ENCODE results near the gene GRIFIN. TPM values are rescaled to one million over a fixed set of nuclear protein-coding genes. Genes with fewer than 3 reads are reported as not detected.
"Not testable (repeated sequence)": the region's sequence is repeated elsewhere in the genome, so short reads cannot be mapped to it uniquely, and the experiment has no call there.

The GRIFIN gene
- total RNA-seq, 1 experiment from 2014 or later, result not detected

DNA sequence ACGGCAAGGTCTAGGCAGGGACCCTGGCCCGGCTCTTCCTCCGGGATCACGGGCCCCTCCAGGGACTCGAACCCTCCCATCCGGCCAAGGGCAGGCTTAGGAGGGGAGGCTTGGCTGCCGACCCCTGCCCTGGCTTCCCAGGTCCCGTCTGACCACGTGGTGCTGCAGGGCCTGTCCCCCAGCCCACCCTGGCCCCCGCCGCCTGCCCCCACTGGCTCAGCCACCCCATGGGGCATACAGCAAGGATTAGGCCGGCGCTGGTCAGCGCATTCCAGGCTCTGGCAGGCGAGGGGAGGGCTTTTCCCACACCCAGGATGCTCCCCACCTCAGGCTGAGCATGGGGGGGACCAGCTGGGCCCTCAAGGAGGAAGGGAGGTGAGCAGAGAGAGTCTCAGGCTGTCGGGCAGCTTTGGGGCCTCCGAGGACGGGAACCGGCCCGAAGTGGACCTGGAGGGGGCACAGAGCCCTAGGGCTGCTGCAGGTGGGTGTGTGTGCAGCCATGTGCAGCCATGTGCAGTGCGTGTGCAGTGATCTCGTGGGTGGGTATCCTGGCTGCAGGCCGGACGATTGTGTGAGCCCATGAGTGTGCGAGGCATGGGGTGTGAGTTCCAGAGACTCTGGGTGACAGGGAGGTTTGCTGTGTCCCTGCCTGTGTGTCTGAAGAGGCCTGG lies 713 bp upstream of the GRIFIN start:
- Histone ChIP-seq H3K27me3 (no peaks in the 10 kb centered on the region), H3K4me3 (no peak overlapping the region), H3K9me3 (no peaks in the 10 kb centered on the region), H3K36me3 (no peaks in the 10 kb centered on the region)
- DNase-seq, result no peak

- Histone ChIP-seq H3K36me3 (no peaks in the 10 kb centered on the region), H3K27me3 (no peaks in the 10 kb centered on the region)
- DNase-seq, result no peak
Observed at GRCh38 chr7:2475678-2476015, 551 bp downstream of the GRIFIN start.

DNA sequence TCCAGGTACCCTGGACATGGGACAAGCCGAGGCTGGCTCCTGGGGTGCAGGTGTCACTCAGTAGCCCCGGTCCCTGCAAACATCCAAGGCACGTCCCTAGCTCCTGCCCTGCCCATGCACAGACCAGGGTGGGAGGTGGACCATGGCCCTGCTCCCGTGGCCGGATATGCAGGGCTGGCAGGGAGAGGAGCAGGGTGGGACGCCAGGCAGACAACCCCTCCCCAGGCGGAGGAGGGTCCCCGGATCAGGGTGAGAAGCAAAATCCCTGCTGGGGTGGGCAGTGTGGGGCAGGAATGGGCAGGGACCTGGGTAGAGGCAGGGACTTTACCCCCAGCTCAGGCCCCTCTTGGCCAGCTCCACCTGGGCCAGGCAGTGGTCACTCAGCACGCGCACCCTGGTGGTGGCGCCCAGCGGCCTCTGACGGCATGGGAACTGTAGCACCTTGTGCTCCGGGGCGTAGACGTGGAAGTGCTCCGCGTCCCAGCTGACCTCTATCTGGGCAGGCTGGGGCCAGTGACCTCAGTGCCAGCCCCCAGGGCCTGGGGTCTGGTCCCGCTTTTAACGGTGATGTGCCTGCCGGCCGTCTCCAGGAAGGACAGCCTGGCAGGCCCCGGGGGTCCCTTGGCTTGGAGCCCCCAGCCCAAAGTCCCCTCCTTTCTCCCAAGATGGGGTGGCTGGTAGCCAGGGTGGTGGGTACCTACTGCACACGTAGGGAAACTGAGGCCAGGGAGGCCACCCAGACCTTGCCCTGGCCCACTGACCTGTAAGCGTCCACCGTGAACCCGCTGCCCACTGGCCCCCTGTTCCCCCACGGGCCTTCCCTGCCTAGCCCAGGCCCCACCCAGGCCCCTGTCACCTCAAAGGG lies 1.2 kb downstream of the GRIFIN start:
- H3K27me3 ChIP-seq, result no peaks in the 10 kb centered on the region
- no peak overlapping the region for H3K4me3 ChIP-seq
- no peaks in the 10 kb centered on the region for H3K36me3 ChIP-seq
- no peaks in the 10 kb centered on the region for H3K9me3 ChIP-seq
- no peak for DNase-seq

More at GRCh38 chr7:2475678-2476015, 551 bp downstream of the GRIFIN start:
- Histone ChIP-seq H3K9me3 (no peaks in the 10 kb centered on the region), H3K4me3 (no peak overlapping the region)

DNA sequence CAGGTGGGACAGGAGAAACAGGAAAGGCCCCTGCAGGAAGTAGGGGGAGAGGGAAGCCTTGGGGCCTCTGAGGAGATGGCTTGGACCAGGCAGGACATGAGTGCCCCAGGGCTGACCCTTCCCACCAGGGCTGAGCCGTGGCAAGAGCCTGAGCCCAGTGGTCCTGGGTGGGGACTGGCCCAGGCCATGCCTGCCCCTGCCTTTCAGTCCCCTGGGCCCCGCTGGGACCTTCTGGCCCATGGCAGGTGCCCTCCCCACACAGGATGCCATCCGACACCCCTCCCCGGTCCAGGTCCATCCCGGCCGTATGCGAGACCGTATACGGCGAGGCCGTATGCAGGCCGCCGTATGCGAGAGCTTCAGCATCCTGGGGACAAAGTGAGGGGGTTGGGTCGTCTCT lies 2.0 kb downstream of the GRIFIN start:
- no peaks in the 10 kb centered on the region for H3K36me3 ChIP-seq
- no peaks in the 10 kb centered on the region for H3K27me3 ChIP-seq
- DNase-seq, result no peak
- H3K4me3 ChIP-seq, result no peak overlapping the region
- no peaks in the 10 kb centered on the region for H3K9me3 ChIP-seq

DNA sequence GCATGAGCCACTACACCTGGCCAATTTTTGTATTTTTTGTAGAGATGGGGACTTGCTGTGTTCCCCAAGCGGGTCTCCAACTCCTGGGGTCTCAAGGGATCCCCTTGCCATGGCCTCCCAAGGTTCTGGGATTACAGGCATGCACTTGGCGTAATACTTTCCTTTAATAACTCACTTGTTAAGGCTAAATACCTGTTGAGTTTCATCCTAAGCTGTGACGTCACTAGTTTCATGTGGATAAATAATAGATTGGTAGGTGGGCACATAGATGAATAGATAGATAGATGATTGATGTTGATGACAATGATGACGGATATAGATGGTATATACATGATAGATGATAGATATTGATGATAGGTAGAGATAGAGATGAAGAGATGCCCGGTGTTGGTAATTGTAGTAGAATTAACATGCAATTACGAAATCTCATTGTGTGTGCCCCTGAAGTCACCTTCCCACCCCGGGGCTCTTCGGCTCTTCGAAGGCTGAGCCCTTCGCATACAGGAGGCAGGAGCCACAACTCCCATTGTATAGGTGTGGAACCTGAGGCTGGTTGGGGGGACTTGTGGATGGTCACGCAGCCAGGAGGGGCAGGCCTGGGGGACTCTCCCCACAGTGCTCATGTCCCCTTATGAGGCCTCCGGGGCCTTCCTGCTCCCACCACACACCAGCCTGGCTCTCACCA lies 2.6 kb downstream of the GRIFIN start:
- no peaks in the 10 kb centered on the region for H3K9me3 ChIP-seq
- no peaks in the 10 kb centered on the region for H3K36me3 ChIP-seq
- H3K4me3 ChIP-seq, result no peak overlapping the region
- no peaks in the 10 kb centered on the region for H3K27me3 ChIP-seq
- no peak for DNase-seq

DNA sequence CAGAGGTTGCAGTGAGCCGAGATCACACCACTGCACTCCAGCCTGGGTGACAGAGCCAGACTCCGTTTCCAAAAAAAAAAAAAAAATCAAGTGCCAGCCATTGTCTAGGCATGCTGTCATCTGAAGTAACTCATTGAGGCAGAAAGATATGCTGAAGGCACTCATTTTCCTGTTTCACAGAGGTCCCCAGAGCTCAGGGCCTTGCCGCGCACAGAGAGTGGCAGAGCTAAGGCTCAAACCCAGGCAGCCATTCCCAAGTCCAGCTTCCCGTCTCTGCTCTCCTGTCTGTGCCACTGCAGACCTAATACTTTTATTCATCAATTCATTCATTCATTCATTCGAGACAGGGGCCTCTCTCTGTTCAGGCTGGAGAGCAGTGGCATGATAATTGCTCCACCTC lies 3.5 kb downstream of the GRIFIN start:
- no peaks in the 10 kb centered on the region for H3K27me3 ChIP-seq
- H3K36me3 ChIP-seq, result no peaks in the 10 kb centered on the region
- no peak overlapping the region for H3K4me3 ChIP-seq
- no peaks in the 10 kb centered on the region for H3K9me3 ChIP-seq
- no peak for DNase-seq

DNA sequence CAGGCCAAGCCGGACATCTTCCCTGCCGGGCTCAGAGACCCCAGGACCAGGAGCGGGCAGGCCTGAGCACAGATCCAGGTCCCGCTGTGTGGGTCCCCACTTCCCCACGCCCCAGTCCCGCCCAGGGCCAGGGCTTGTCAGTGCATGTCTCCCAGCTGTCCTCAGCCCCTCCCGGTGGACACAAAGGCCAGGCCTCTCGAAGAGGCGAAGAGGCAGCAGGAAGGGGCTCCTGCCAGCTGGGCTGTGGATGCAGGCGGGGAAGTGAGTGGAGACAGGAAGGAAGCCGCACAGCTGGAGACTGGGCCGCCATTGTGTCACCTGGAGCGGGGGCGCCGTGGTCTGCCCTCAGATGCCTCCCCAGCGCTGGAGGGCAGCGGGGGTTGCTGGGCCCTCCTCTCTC lies 4.8 kb downstream of the GRIFIN start:
- no peaks in the 10 kb centered on the region for H3K9me3 ChIP-seq

GRCh38 chr7:2471022-2471329 lies 5.2 kb downstream of the GRIFIN start:
- DNase-seq, result peak; percentile 49
- no peaks in the 10 kb centered on the region for H3K9me3 ChIP-seq
- H3K36me3 ChIP-seq, result no peaks in the 10 kb centered on the region

More for the DNA sequence above, 4.8 kb downstream of the GRIFIN start:
- H3K4me3 ChIP-seq, result no peak overlapping the region
- DNase-seq, result peak; percentile 26
- no peaks in the 10 kb centered on the region for H3K36me3 ChIP-seq
- no peaks in the 10 kb centered on the region for H3K27me3 ChIP-seq

DNA sequence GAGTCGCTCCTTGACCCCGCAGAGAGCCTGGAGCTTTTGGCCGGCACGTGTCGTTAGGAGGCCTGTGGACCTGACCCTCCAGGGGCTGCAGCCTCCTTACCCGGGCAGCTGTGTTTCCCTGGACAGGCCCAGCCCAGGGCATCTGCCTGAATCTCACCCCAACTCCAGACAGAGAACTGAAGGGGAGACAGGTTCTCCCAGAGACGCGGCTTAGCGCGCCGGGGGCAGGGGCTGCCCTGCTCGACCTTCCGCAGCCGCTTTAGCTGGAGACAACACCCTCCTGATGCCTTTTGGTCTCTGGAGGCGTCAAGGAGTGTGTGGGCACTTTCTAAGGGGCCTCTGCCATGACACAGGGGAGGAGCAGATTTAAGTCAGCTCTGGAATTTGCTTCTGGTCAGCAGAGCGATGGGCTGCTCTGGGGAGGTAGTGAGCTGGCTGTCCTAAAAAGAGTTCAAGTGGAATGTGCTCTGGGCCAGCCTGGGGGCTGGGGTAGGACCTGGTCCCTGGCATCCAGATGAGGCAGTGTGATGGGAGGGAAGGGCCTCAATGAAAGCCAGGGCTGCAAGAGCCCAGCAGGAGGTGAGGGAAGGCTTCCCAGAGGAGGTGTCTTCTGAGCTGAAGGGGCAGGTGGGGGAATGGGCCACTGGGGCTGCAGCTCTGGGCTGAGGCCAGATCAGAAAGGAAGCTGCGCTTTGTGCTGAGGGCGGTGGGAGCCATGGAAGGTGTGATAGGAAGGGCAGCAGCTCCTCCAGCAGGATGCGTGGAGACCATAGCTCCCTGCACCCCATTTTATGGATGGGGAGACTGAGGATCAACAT lies 5.8 kb downstream of the GRIFIN start:
- no peaks in the 10 kb centered on the region for H3K9me3 ChIP-seq
- no peaks in the 10 kb centered on the region for H3K36me3 ChIP-seq
- H3K27me3 ChIP-seq, result no peaks in the 10 kb centered on the region
- no peak overlapping the region for H3K4me3 ChIP-seq
- no peak for DNase-seq

More at GRCh38 chr7:2471022-2471329, 5.2 kb downstream of the GRIFIN start:
- Histone ChIP-seq H3K27me3 (no peaks in the 10 kb centered on the region), H3K4me3 (no peak overlapping the region)

DNA sequence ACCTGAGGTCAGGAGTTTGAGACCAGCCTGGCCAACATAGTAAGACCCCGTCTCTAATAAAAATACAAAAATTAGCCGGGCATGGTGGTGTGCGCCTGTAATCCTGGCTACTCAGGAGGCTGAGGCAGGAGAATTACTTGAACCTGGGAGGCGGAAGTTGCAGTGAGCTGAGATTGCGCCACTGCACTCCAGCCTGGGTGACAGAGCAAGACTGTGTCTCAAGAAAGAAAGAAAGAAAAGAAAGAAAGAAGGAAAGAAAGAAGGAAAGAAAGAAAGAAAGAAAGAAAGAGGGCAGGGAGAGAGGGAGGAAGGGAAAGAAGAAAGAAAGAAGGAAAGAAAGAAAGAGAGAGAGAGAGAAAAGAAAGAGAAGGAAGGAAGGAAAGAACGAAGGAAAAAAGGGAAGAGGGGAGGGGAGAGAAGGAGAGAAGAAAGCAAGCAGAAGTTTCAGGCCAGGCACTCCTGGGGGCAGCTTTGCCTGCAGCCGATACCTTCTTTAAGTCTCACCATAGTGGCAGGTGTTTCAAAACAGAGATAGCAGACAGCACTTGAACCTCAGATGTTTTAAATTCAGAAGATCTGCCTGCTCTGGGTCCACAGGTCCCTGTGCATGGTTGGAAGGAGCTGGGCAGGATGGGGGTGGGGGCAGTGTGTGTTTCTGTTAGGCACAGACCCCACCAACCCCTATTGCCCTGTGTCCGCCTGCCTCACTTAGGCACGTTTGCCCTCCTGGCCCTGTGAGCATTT lies 6.6 kb downstream of the GRIFIN start:
- not testable (repeated sequence) for DNase-seq, H3K27me3 ChIP-seq, H3K9me3 ChIP-seq, H3K36me3 ChIP-seq, H3K4me3 ChIP-seq

GRCh38 chr7:2468227-2468626 lies 8.0 kb downstream of the GRIFIN start:
- Histone ChIP-seq H3K27me3 (no peaks in the 10 kb centered on the region), H3K9me3 (no peaks in the 10 kb centered on the region), H3K36me3 (no peaks in the 10 kb centered on the region), H3K4me3 (no peak overlapping the region)
- DNase-seq, result no peak

DNA sequence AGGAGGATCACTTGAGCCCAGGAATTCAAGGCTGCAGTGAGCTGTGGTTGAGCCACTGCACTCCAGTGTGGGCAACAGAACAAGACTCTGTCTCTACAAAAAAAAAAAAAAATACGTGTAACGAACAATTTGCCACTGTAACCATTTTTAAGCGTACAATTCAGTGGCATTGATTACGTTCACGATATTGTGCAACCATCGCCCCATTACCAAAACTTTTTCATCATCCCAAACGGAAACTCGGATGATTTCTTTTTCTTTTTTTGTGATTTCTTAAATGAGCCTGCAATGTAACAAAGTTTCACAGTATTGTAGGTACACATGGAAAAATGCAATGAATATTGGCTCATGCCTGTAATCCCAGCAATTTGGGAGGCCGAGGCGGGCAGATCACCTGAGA lies 9.5 kb downstream of the GRIFIN start:
- Histone ChIP-seq H3K27me3 (no peaks in the 10 kb centered on the region), H3K4me3 (no peak overlapping the region), H3K36me3 (no peaks in the 10 kb centered on the region), H3K9me3 (no peaks in the 10 kb centered on the region)
- DNase-seq, result no peak

- Histone ChIP-seq H3K9me3 (no peaks in the 10 kb centered on the region), H3K36me3 (no peaks in the 10 kb centered on the region)
- DNase-seq, result no peak
Observed at GRCh38 chr7:2465928-2466327, 10.3 kb downstream of the GRIFIN start.

DNA sequence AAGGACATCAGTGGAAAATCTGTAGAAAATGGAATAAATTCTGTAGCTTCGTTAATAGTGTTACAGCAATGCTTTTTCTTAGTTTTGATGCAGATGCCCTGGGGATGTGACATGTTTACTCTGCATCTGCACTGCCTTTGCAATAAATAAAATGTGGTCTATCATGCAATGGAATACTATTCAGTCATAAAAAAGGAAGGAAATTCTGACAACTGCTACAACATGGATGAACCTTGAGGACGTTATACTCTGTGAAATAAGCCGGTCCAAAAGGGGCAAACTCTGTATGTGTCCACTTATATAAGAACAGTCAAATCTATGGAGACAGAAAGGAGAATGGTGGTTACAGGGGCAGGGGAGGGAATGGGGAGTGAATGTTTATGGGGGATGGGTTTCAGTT lies 13.5 kb downstream of the GRIFIN start:
- Histone ChIP-seq H3K27me3 (no peaks in the 10 kb centered on the region), H3K36me3 (no peaks in the 10 kb centered on the region), H3K9me3 (no peaks in the 10 kb centered on the region), H3K4me3 (no peak overlapping the region)
- DNase-seq, result no peak

More at GRCh38 chr7:2465928-2466327, 10.3 kb downstream of the GRIFIN start:
- Histone ChIP-seq H3K27me3 (no peaks in the 10 kb centered on the region), H3K4me3 (no peak overlapping the region)

GRCh38 chr7:2461268-2462026 lies 14.8 kb downstream of the GRIFIN start:
- H3K9me3 ChIP-seq, result no peaks in the 10 kb centered on the region
- no peak for DNase-seq

GRCh38 chr7:2460641-2461040 lies 15.6 kb downstream of the GRIFIN start:
- no peaks in the 10 kb centered on the region for H3K27me3 ChIP-seq
- H3K9me3 ChIP-seq, result no peaks in the 10 kb centered on the region
- H3K36me3 ChIP-seq, result no peaks in the 10 kb centered on the region
- no peak overlapping the region for H3K4me3 ChIP-seq
- DNase-seq, result no peak

More at GRCh38 chr7:2461268-2462026, 14.8 kb downstream of the GRIFIN start:
- Histone ChIP-seq H3K36me3 (no peaks in the 10 kb centered on the region), H3K27me3 (no peaks in the 10 kb centered on the region), H3K4me3 (no peak overlapping the region)
